Stimulated activated naive CD8-positive, alpha-beta T cell treated with anti-CD3 and anti-CD28 coated beads, Interleukin-15, Interleukin-2, amounts not matched to agents 100 U/mL and 50 U/mL, for 24 hours (primary cell): ENCODE results near the gene BORCS5.

Experiments
- ATAC-seq: fragments of 150-1000 bp; cut with Tn5 transposase; one replicate; pipeline ENCODE4 v1.10.0; 2021
- DNase-seq: peaks from one replicate; pipeline ENCODE4 v3.0.0; 2021

The BORCS5 gene

GRCh38 chr12:12353807-12354206, 3.1 kb upstream of the BORCS5 start:
- ATAC-seq (no peak), DNase-seq (no peak)

- DNase-seq (no peak), ATAC-seq (no peak)
These were observed 397 bp upstream of the BORCS5 start for GRCh38 chr12:12356467-12356895.

GRCh38 chr12:12357719-12358461, 1.0 kb downstream of the BORCS5 start:
- ATAC-seq: no peak
- no peak for DNase-seq

- ATAC-seq: no peak
- no peak for DNase-seq
These were observed 1.6 kb downstream of the BORCS5 start for GRCh38 chr12:12358528-12358927.

GRCh38 chr12:12364787-12365445, 8.0 kb downstream of the BORCS5 start:
- DNase-seq (no peak), ATAC-seq (no peak)

- DNase-seq (no peak), ATAC-seq (no peak)
These were observed 8.5 kb downstream of the BORCS5 start for GRCh38 chr12:12365446-12365802.

GRCh38 chr12:12365931-12366431, 9.1 kb downstream of the BORCS5 start:
- no peak for DNase-seq
- ATAC-seq: no peak

- DNase-seq: no peak
- ATAC-seq: no peak
These were observed 10.0 kb downstream of the BORCS5 start for GRCh38 chr12:12366701-12367481.

- ATAC-seq (no peak), DNase-seq (no peak)
These were observed 10.7 kb downstream of the BORCS5 start for GRCh38 chr12:12367482-12367998.

GRCh38 chr12:12372946-12373722, 16.3 kb downstream of the BORCS5 start:
- no peak for ATAC-seq
- no peak for DNase-seq

GRCh38 chr12:12376646-12377448, 20.0 kb downstream of the BORCS5 start:
- no peak for DNase-seq
- ATAC-seq: peak; percentile 73

- ATAC-seq: no peak
- DNase-seq: no peak
These were observed 21.7 kb downstream of the BORCS5 start for GRCh38 chr12:12378616-12379015.

GRCh38 chr12:12379831-12380730, 23.2 kb downstream of the BORCS5 start:
- no peak for DNase-seq
- ATAC-seq: peak; percentile 62

- no peak for ATAC-seq
- DNase-seq: no peak
These were observed 24.2 kb downstream of the BORCS5 start for GRCh38 chr12:12380949-12381593.

GRCh38 chr12:12381982-12382381, 25.1 kb downstream of the BORCS5 start:
- ATAC-seq (no peak), DNase-seq (no peak)

GRCh38 chr12:12384571-12385340, 27.9 kb downstream of the BORCS5 start:
- DNase-seq (peak; percentile 57), ATAC-seq (peak; percentile 95)

- DNase-seq (no peak), ATAC-seq (no peak)
These were observed 30.6 kb downstream of the BORCS5 start for GRCh38 chr12:12387501-12387900.

GRCh38 chr12:12392413-12392812, 35.5 kb downstream of the BORCS5 start:
- ATAC-seq (no peak), DNase-seq (no peak)

GRCh38 chr12:12393171-12393570, 36.3 kb downstream of the BORCS5 start:
- ATAC-seq (no peak), DNase-seq (no peak)
